NB4 (cell line): Measurements from ENCODE around the gene FAM98B.

Experiments used
- DNase-seq: peaks from one replicate; pipeline ENCODE4 v3.0.0; 2010; ENCODE audit warnings: low read depth
- H3K4me3 ChIP-seq: one replicate; pipeline ENCODE4 v1.5.1; 2011; ENCODE audit warnings: mild to moderate bottlenecking, low read depth, low read length, moderate library complexity
- MYC ChIP-seq: IDR thresholded peaks from 2 replicates; pipeline ENCODE4 v1.6.1; 2011; ENCODE audit warnings: low read depth, low read length
- POLR2A ChIP-seq: IDR thresholded peaks from 2 replicates; pipeline ENCODE4 v1.6.1; 2011; ENCODE audit warnings: mild to moderate bottlenecking; ENCODE audit not compliant: insufficient read length; ENCODE audit errors: extremely low read depth
- TF ChIP-seq, protein P1 (sequence below): IDR thresholded peaks from one replicate; pipeline ENCODE4 v1.5.1; 2012; ENCODE audit warnings: low read depth, low read length
- TF ChIP-seq, protein P2 (sequence below): IDR thresholded peaks from 2 replicates; pipeline ENCODE4 v1.6.1; 2011; ENCODE audit warnings: low read depth, low read length

The FAM98B gene

DNA sequence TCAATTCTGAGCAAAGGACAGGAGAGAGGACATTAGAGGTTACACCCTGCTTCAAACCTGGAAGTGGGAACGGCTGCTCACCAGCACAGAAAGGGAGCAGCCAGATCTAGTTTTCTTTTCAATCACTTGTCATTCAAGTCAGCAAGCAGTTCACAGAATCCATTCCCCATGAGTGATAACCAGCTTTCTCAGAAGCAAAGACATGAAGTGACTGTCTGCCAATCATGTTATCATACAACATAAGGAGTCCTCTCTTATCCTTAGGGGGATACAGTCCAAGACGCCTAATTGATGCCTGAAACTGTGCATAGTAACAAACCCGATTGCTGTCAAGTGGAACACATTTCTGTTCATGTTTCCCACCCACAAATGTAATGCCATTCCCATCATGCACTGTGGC is 54.7 kb downstream of the FAM98B start:
- DNase-seq = no peak
- no peak overlapping the region for H3K4me3 ChIP-seq
- TF ChIP-seq POLR2A = no peak
- TF ChIP-seq, protein P1, sequence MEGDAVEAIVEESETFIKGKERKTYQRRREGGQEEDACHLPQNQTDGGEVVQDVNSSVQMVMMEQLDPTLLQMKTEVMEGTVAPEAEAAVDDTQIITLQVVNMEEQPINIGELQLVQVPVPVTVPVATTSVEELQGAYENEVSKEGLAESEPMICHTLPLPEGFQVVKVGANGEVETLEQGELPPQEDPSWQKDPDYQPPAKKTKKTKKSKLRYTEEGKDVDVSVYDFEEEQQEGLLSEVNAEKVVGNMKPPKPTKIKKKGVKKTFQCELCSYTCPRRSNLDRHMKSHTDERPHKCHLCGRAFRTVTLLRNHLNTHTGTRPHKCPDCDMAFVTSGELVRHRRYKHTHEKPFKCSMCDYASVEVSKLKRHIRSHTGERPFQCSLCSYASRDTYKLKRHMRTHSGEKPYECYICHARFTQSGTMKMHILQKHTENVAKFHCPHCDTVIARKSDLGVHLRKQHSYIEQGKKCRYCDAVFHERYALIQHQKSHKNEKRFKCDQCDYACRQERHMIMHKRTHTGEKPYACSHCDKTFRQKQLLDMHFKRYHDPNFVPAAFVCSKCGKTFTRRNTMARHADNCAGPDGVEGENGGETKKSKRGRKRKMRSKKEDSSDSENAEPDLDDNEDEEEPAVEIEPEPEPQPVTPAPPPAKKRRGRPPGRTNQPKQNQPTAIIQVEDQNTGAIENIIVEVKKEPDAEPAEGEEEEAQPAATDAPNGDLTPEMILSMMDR = no peak
- TF ChIP-seq, protein P2, sequence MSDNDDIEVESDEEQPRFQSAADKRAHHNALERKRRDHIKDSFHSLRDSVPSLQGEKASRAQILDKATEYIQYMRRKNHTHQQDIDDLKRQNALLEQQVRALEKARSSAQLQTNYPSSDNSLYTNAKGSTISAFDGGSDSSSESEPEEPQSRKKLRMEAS = no peak
- no peak for TF ChIP-seq MYC

DNA sequence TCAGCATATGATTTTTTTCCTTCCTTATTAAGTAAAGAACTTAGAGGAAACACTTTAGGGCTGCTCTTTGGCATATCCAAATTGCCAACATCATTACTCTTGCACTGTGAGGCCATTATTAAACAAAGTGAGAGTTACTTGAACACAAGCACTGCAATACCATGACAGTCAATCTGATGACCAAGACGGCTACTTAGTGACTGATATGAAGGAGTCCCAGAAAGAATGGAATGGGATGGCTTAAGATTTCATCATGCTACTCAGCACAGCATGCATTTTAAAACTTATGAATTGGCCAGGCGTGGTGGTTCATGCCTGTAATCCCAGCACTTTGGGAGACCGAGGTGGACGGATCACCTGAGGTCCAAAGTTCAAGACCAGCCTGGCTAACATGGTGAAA is 55.2 kb downstream of the FAM98B start:
- TF ChIP-seq, protein P2 = no peak
- TF ChIP-seq POLR2A = no peak
- no peak for TF ChIP-seq MYC
- TF ChIP-seq, protein P1 = no peak
- no peak for DNase-seq
- no peak overlapping the region for H3K4me3 ChIP-seq

DNA sequence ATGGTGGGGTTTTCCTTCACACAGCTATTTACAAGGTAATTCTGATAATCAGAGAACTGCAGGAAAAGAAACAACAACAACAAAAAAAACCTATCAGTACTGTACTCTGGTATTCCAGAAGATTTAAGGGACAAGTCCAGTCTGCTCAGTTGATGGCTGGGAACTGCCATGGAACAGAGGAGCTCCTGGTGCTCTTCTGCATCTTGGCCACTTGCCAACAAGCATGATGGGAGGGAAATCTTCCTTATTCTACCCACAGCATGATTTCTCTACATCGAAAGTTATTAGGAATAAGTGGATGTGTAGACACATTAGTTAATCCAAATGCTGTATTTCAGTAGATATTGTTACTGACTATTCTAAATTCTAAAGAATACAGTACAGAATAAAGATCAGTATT is 59.0 kb downstream of the FAM98B start:
- no peak for DNase-seq
- TF ChIP-seq, protein P1 = no peak
- TF ChIP-seq MYC (no peak), POLR2A (no peak)
- TF ChIP-seq, protein P2 = no peak

DNA sequence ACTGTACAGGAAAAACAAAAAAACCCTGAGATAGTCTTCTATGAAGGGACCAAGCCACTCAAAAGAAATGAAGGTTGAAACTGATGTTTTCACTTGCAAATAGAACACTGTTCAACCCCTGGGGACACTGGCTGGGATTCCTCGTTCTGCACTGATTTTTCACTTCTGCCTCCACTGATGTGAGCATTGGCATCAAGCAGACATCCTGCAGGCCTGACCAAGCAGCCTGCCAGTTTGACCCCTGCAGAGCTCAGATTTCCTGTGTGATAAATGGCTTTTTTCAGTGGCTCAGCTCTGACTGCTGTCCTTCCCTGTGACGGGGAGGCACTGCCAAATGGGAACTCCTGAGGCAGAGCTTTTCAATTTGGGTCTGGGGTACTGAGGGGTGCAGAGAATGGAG is 60.7 kb downstream of the FAM98B start:
- TF ChIP-seq MYC (no peak), POLR2A (no peak)
- TF ChIP-seq, protein P2 = no peak
- TF ChIP-seq, protein P1 = no peak
- DNase-seq = no peak
- no peak overlapping the region for H3K4me3 ChIP-seq

More for the DNA sequence above, 59.0 kb downstream of the FAM98B start:
- no peak overlapping the region for H3K4me3 ChIP-seq

DNA sequence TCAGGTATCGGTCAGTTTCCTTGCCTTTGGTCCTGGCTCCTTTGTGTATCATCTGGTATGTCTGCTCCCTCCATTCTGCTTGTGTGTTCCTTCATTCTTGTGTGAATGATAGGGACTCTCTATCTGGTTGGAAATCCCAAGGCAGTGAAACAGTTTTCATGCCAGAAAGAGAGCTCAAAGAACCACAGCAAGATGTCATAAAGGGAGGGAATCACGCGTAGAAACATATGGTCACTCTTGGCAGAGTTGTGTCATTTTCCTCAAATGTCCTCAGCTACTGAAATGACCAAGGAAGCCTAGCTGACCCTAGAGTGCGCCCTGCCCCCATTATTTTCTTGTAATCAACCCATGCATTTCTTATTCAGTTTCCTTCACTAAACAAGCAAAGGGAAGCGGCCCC is 62.7 kb downstream of the FAM98B start:
- no peak for DNase-seq
- H3K4me3 ChIP-seq = no peak overlapping the region
- no peak for TF ChIP-seq POLR2A
- TF ChIP-seq, protein P2 = no peak
- TF ChIP-seq, protein P1 = no peak
- TF ChIP-seq MYC = no peak
